Measurements from ENCODE around the gene PPFIA4.

GRCh38 chr1:203052601-203053000, 26.3 kb downstream of the PPFIA4 start:
- TF ChIP-seq, protein P1, sequence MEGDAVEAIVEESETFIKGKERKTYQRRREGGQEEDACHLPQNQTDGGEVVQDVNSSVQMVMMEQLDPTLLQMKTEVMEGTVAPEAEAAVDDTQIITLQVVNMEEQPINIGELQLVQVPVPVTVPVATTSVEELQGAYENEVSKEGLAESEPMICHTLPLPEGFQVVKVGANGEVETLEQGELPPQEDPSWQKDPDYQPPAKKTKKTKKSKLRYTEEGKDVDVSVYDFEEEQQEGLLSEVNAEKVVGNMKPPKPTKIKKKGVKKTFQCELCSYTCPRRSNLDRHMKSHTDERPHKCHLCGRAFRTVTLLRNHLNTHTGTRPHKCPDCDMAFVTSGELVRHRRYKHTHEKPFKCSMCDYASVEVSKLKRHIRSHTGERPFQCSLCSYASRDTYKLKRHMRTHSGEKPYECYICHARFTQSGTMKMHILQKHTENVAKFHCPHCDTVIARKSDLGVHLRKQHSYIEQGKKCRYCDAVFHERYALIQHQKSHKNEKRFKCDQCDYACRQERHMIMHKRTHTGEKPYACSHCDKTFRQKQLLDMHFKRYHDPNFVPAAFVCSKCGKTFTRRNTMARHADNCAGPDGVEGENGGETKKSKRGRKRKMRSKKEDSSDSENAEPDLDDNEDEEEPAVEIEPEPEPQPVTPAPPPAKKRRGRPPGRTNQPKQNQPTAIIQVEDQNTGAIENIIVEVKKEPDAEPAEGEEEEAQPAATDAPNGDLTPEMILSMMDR (IDR thresholded peaks at IDR 0.05; ENCODE audit: low read depth, low read length): no peak
- no peak for TF ChIP-seq EZH2phosphoT487 (IDR thresholded peaks at IDR 0.05; ENCODE audit: low read depth)

Measured in OCI-LY3 (cell line).